GM13976 (cell line): ENCODE results near the gene GMPPA.

Experiments used
- DNase-seq: peaks from one replicate; pipeline ENCODE4 v3.0.0; 2012; ENCODE audit warnings: low spot score
- CTCF ChIP-seq: IDR thresholded peaks from 2 replicates; pipeline ENCODE4 v1.5.1; 2012; ENCODE audit warnings: borderline replicate concordance, mild to moderate bottlenecking; ENCODE audit not compliant: insufficient read depth; ENCODE audit errors: extremely low read depth, missing control alignments, control extremely low read depth
- in situ Hi-C: fragments of 300-500 bp; cut with MboI; formaldehyde crosslinking; loops from one replicate; pipeline ENCODE4 v1.12.0; 2022; ENCODE audit warnings: low sequenced_read_pairs, mixed read lengths, inconsistent platforms; ENCODE audit not compliant: unreplicated experiment

The GMPPA gene

GRCh38 chr2:219537657-219538488 lies 39.2 kb downstream of the GMPPA start:
- no peak for TF ChIP-seq CTCF
- in situ Hi-C loops = loop anchor here (10.0 kb wide), 1 partner anchor 157 kb away; no protein-coding TSS in a partner anchor
- DNase-seq = no peak

- in situ Hi-C loops = loop anchor here (10.0 kb wide), 1 partner anchor 156 kb away; no protein-coding TSS in a partner anchor
- no peak for DNase-seq
- no peak for TF ChIP-seq CTCF
Observed at GRCh38 chr2:219538504-219538951, 39.8 kb downstream of the GMPPA start.

DNA sequence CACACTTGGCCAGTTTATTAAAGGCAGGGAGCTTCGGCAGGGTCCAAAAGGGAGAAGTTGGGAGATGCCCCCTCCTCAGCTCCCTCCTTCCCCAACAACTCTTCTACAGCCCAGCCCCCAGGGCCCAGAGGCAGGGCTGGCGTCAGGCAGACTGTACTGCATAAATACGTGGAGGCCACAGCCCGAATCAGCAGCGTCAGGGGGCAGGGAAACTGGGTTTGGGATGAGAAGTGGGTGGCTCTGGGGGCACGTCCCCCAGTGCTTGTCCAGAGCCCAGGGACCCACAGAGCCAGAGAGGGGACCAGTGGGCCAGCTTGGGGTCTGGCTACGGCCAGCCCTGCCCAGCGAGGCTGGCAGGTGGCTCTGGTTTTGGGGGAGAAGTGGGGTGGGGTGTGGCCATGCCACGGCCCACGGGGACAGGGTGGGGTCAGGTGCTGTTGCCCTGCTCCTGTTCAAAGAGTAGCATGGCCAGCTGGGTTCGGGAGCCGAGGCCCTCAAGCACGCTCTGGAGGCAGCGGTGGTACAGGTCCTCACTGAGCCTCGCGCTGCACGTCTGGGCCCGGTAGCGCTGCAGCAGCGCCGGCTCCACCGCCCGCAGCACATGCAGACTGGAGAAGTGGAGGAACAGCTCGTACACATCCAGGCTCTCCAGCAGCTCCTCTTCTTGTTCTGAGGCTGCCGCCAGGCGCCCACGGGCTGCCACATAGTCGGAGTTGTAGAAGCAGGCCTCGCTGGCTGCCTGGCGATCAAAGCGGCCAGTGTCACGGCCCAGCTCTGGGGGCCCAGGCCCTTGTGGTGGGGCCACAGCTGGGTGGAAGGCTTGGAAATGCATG lies 40.5 kb downstream of the GMPPA start:
- in situ Hi-C loops = loop anchor here (10.0 kb wide), 1 partner anchor 156 kb away; no protein-coding TSS in a partner anchor
- DNase-seq = no peak

DNA sequence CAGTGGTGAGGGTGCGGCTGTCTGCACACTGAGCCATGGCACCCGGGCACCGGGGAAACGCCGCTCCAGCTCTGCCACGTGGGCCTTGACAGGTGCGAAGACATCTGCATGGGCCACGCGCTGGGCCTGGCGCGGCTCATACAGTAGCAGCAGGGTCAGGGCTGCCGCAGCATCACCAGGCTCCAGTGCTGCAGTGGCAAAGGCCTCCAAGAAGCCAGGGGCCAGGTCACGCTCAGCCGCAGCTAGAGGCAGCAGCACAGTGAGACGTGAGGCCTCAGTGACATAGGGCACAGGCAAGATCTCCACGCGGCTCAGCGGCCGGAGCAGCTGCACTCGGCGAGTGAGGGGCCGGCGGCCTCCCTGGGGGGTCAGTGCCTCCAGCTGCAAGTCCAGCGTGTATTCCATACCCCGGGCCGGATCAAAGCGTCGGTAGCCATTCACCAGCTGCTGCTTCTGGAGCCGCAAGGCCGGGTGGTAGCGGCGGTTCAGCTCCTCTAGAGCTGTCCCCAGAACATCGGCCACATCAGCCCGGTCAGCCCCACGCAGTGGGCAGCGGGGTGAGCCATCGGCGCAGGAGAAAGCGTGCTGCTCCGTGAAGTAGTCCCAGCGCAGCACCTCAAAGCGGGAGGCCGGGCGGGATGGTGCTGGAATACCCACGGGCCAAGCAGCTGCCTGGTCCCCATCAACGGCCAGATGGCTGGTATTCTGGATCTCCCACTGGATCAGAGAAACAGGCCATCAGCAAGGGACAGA lies 41.4 kb downstream of the GMPPA start:
- TF ChIP-seq CTCF = no peak
- in situ Hi-C loops = loop anchor here (10.0 kb wide), 1 partner anchor 155 kb away; no protein-coding TSS in a partner anchor
- no peak for DNase-seq

More for the DNA sequence above, 40.5 kb downstream of the GMPPA start:
- TF ChIP-seq CTCF = no peak

- TF ChIP-seq CTCF = no peak
- DNase-seq = no peak
- in situ Hi-C loops = no loop called here
Observed at GRCh38 chr2:219540784-219541504, 42.3 kb downstream of the GMPPA start.
